Endodermal cell (in vitro differentiated cells): ENCODE measurements around the gene SZT2. TPM values are rescaled to one million over a fixed set of nuclear protein-coding genes. Genes with fewer than 3 reads are reported as not detected.

ENCODE experiments used
- DNase-seq: peaks from one replicate; pipeline ENCODE4 v3.0.0-alpha.2; 2017
- H3K27ac ChIP-seq: 2 replicates; pipeline ENCODE4 v1.5.1; 2013; ENCODE audit warnings: mild to moderate bottlenecking, low read depth, low read length, moderate library complexity
- H3K27me3 ChIP-seq: 2 replicates; pipeline ENCODE4 v1.6.1; 2013; ENCODE audit warnings: mild to moderate bottlenecking, low read length, moderate library complexity; ENCODE audit not compliant: insufficient read depth, control insufficient read depth, poor library complexity, severe bottlenecking
- H3K36me3 ChIP-seq: 2 replicates; pipeline ENCODE4 v1.7.0; 2013; ENCODE audit warnings: mild to moderate bottlenecking, low read length, moderate library complexity; ENCODE audit not compliant: control insufficient read depth, insufficient read depth
- H3K4me1 ChIP-seq: one replicate; pipeline ENCODE4 v1.7.0; 2013; ENCODE audit warnings: low read length; ENCODE audit not compliant: control insufficient read depth, insufficient read depth
- H3K4me3 ChIP-seq: 2 replicates; pipeline ENCODE4 v1.5.1; 2013; ENCODE audit warnings: mild to moderate bottlenecking, low read length, moderate library complexity
- H3K9ac ChIP-seq: 2 replicates; pipeline ENCODE4 v1.6.1; 2013; ENCODE audit warnings: mild to moderate bottlenecking, low read length, moderate library complexity; ENCODE audit not compliant: poor library complexity, severe bottlenecking; ENCODE audit errors: extremely low read depth
- H3K9me3 ChIP-seq: 2 replicates; pipeline ENCODE4 v1.6.1; 2013; ENCODE audit warnings: mild to moderate bottlenecking, low read length, moderate library complexity; ENCODE audit not compliant: control insufficient read depth
- H3K27ac Mint-ChIP-seq: 2 replicates; pipeline ENCODE4 v1.8.0; 2020; ENCODE audit warnings: mixed read lengths
- H3K27me3 Mint-ChIP-seq: 2 replicates; pipeline ENCODE4 v1.8.0; 2021; ENCODE audit warnings: mild to moderate bottlenecking, mixed read lengths; ENCODE audit not compliant: insufficient read depth
- H3K36me3 Mint-ChIP-seq: 2 replicates; pipeline ENCODE4 v1.8.0; 2020; ENCODE audit warnings: low read depth, mixed read lengths
- H3K4me1 Mint-ChIP-seq: 2 replicates; pipeline ENCODE4 v1.8.0; 2020; ENCODE audit warnings: mixed read lengths
- H3K4me3 Mint-ChIP-seq: 2 replicates; pipeline ENCODE4 v1.8.0; 2020; ENCODE audit warnings: mild to moderate bottlenecking, moderate library complexity, mixed read lengths
- H3K9me3 Mint-ChIP-seq: 2 replicates; pipeline ENCODE4 v1.8.0; 2020; ENCODE audit warnings: mild to moderate bottlenecking, mixed read lengths
- CTCF ChIP-seq: fragments of 200-600 bp; sonication (generic); conservative IDR thresholded peaks from 2 replicates; pipeline ENCODE4 v1.5.0; 2021; ENCODE audit warnings: antibody characterized with exemption, mild to moderate bottlenecking
- WGBS, 2 experiments: methylation state at CpG; one replicate each; pipeline versions ENCODE4 v1.1.5 to v1.1.7; 2013; ENCODE audit warnings: missing lambda C conversion rate in 2 of 2, mixed read lengths in 1 of 2; ENCODE audit not compliant: insufficient coverage in 1 of 2, insufficient read length in 1 of 2; 5-methylcytosine and 5-hydroxymethylcytosine counted together
- total RNA-seq, 2 donors: library from RNA; stranded (reverse); fragmentation: NEBNext Ultra II Directional in 1 of 2; extraction: Animal tissue kit (Norgen Biotek cat#: 25700) in 1 of 2; gene quantifications; 2 replicates in 1 of 2; 3 replicates in 1 of 2; pipeline ENCODE4 v1.2.1, GENCODE V29; 2021

SZT2 gene
- total RNA-seq, 2 donors from 2014 or later, result 55.6 to 59.7 TPM

- TF ChIP-seq CTCF, result no peak
- peaks cover 36% of the 10 kb centered on the region for H3K36me3 Mint-ChIP-seq
- H3K9ac ChIP-seq, result no peak overlapping the region
- no peak overlapping the region for H3K4me3 ChIP-seq
- H3K9me3 ChIP-seq, result no peaks in the 10 kb centered on the region
- no peaks in the 10 kb centered on the region for H3K27me3 ChIP-seq
- peaks cover 53% of the 10 kb centered on the region for H3K36me3 ChIP-seq
- no peak overlapping the region for H3K4me3 Mint-ChIP-seq
- H3K27ac ChIP-seq, result no peak overlapping the region
- DNase-seq, result no peak
- H3K4me1 Mint-ChIP-seq, result no peaks in the 10 kb centered on the region
- no peaks in the 10 kb centered on the region for H3K27me3 Mint-ChIP-seq
- WGBS, 2 experiments, result 93 to 95% methylated on average over 4 to 5 of the region's 5 CpGs
- no peak overlapping the region for H3K27ac Mint-ChIP-seq
- no peaks in the 10 kb centered on the region for H3K4me1 ChIP-seq
- H3K9me3 Mint-ChIP-seq, result no peaks in the 10 kb centered on the region
These were observed 26.2 kb downstream of the SZT2 start for GRCh38 chr1:43415901-43416300.

- 95 to 98% methylated on average over 3 to 4 of the region's 4 CpGs for WGBS, 2 experiments
- no peak for TF ChIP-seq CTCF
- Histone ChIP-seq H3K27me3 (no peaks in the 10 kb centered on the region), H3K9ac (no peak overlapping the region), H3K27ac (no peak overlapping the region), H3K36me3 (peaks cover 66% of the 10 kb centered on the region), H3K4me3 (no peak overlapping the region), H3K4me1 (no peaks in the 10 kb centered on the region), H3K9me3 (no peaks in the 10 kb centered on the region)
- no peak overlapping the region for H3K4me3 Mint-ChIP-seq
- H3K27ac Mint-ChIP-seq, result no peak overlapping the region
- no peak for DNase-seq
- H3K36me3 Mint-ChIP-seq, result peaks cover 46% of the 10 kb centered on the region
- no peaks in the 10 kb centered on the region for H3K4me1 Mint-ChIP-seq
- no peaks in the 10 kb centered on the region for H3K9me3 Mint-ChIP-seq
- H3K27me3 Mint-ChIP-seq, result no peaks in the 10 kb centered on the region
These were observed 29.2 kb downstream of the SZT2 start for GRCh38 chr1:43418858-43419257.

- no peak for DNase-seq
- no peak overlapping the region for H3K27ac ChIP-seq
- no peak for TF ChIP-seq CTCF
- H3K27me3 Mint-ChIP-seq, result no peaks in the 10 kb centered on the region
- no peak overlapping the region for H3K4me3 ChIP-seq
- H3K36me3 ChIP-seq, result peaks cover 66% of the 10 kb centered on the region
- no peak overlapping the region for H3K27ac Mint-ChIP-seq
- 93 to 95% methylated on average over 13 of the region's 13 CpGs for WGBS, 2 experiments
- H3K4me1 Mint-ChIP-seq, result no peaks in the 10 kb centered on the region
- H3K9me3 ChIP-seq, result no peaks in the 10 kb centered on the region
- H3K9ac ChIP-seq, result no peak overlapping the region
- H3K4me3 Mint-ChIP-seq, result no peak overlapping the region
- H3K9me3 Mint-ChIP-seq, result no peaks in the 10 kb centered on the region
- H3K27me3 ChIP-seq, result no peaks in the 10 kb centered on the region
- peaks cover 50% of the 10 kb centered on the region for H3K36me3 Mint-ChIP-seq
- no peaks in the 10 kb centered on the region for H3K4me1 ChIP-seq
These were observed 30.1 kb downstream of the SZT2 start for GRCh38 chr1:43419627-43420425.
